ENCODE results near the gene DIP2C. TPM values are rescaled to one million over a fixed set of nuclear protein-coding genes. Genes with fewer than 3 reads are reported as not detected.

Gene DIP2C
- polyA plus RNA-seq, 1 of the 3 experiments (the other 2 are of a cell fraction), result 8.7 TPM

- no peaks in the 10 kb centered on the region for H3K27me3 ChIP-seq (ENCODE audit: insufficient read depth)
- no peak overlapping the region for H2AFZ ChIP-seq (ENCODE audit: low read depth)
- ChIA-PET CTCF (interaction anchor here (1.0 to 1.3 kb wide), 3 partner anchors 12 to 112 kb away, joined by 3 read pairs; no protein-coding TSS in a partner anchor), POLR2A (no interaction called here)
- H4K20me1 ChIP-seq (ENCODE audit: insufficient read depth), result no peaks in the 10 kb centered on the region
- TF ChIP-seq FOXM1 (IDR thresholded peaks at IDR 0.05; ENCODE audit: low read depth) (no peak), EZH2phosphoT487 (IDR thresholded peaks at IDR 0.05; ENCODE audit: borderline replicate concordance, low read depth) (no peak), MEF2A (IDR thresholded peaks at IDR 0.05; ENCODE audit: borderline replicate concordance, low read depth) (no peak), MXI1 (IDR thresholded peaks at IDR 0.05; ENCODE audit: low read depth, low read length) (no peak), RAD21 (IDR thresholded peaks at IDR 0.05; ENCODE audit: low read length) (no peak), TCF12 (IDR thresholded peaks at IDR 0.05) (no peak), RCOR1 (IDR thresholded peaks at IDR 0.05; ENCODE audit: low read length) (no peak), TEAD4 (IDR thresholded peaks at IDR 0.05; ENCODE audit: borderline replicate concordance, insufficient read depth) (no peak), MAX (IDR thresholded peaks at IDR 0.05; ENCODE audit: low read depth) (no peak), SIN3A (IDR thresholded peaks at IDR 0.05; ENCODE audit: borderline replicate concordance, low read depth, low read length) (no peak), RXRA (IDR thresholded peaks at IDR 0.05; ENCODE audit: borderline replicate concordance, low read depth) (no peak), NRF1 (IDR thresholded peaks at IDR 0.05; ENCODE audit: low read depth, low read length) (no peak)
- TF ChIP-seq, protein P1, sequence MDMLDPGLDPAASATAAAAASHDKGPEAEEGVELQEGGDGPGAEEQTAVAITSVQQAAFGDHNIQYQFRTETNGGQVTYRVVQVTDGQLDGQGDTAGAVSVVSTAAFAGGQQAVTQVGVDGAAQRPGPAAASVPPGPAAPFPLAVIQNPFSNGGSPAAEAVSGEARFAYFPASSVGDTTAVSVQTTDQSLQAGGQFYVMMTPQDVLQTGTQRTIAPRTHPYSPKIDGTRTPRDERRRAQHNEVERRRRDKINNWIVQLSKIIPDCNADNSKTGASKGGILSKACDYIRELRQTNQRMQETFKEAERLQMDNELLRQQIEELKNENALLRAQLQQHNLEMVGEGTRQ (IDR thresholded peaks at IDR 0.05; ENCODE audit: borderline replicate concordance, low read depth, low read length), result no peak
- TF ChIP-seq, protein P2, sequence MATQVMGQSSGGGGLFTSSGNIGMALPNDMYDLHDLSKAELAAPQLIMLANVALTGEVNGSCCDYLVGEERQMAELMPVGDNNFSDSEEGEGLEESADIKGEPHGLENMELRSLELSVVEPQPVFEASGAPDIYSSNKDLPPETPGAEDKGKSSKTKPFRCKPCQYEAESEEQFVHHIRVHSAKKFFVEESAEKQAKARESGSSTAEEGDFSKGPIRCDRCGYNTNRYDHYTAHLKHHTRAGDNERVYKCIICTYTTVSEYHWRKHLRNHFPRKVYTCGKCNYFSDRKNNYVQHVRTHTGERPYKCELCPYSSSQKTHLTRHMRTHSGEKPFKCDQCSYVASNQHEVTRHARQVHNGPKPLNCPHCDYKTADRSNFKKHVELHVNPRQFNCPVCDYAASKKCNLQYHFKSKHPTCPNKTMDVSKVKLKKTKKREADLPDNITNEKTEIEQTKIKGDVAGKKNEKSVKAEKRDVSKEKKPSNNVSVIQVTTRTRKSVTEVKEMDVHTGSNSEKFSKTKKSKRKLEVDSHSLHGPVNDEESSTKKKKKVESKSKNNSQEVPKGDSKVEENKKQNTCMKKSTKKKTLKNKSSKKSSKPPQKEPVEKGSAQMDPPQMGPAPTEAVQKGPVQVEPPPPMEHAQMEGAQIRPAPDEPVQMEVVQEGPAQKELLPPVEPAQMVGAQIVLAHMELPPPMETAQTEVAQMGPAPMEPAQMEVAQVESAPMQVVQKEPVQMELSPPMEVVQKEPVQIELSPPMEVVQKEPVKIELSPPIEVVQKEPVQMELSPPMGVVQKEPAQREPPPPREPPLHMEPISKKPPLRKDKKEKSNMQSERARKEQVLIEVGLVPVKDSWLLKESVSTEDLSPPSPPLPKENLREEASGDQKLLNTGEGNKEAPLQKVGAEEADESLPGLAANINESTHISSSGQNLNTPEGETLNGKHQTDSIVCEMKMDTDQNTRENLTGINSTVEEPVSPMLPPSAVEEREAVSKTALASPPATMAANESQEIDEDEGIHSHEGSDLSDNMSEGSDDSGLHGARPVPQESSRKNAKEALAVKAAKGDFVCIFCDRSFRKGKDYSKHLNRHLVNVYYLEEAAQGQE (IDR thresholded peaks at IDR 0.05; ENCODE audit: low read depth, low read length), result no peak
- no peak overlapping the region for H3K27ac ChIP-seq (ENCODE audit: low read depth in 2 of 2, low read length in 1 of 2)
- H3K79me2 ChIP-seq (ENCODE audit: insufficient read depth), result no peaks in the 10 kb centered on the region
- no peak for DNase-seq
- H3K36me3 ChIP-seq (replicated peaks in 1 of 2; ENCODE audit: control insufficient read depth in 1 of 2, insufficient read depth in 2 of 2, low read length in 1 of 2), result peaks cover 7 to 31% of the 10 kb centered on the region in 2 experiments
- no peak overlapping the region for H3K9ac ChIP-seq
- H3K9me2 ChIP-seq, result no peaks in the 10 kb centered on the region
- no peaks in the 10 kb centered on the region for H3K9me3 ChIP-seq
- H3F3A ChIP-seq (replicated peaks; ENCODE audit: insufficient read depth), result peaks cover 4% of the 10 kb centered on the region
- WGBS (ENCODE audit: low lambda C conversion rate), result 95% methylated on average over 16 of the region's 16 CpGs
- no peak overlapping the region for H3K4me2 ChIP-seq
- no peaks in the 10 kb centered on the region for H3K4me1 ChIP-seq (ENCODE audit: control insufficient read depth in 1 of 2, insufficient read depth in 2 of 2, low read depth in 1 of 2, low read length in 1 of 2)
- H3K4me3 ChIP-seq (ENCODE audit: low read depth in 2 of 2, low read length in 1 of 2), result no peak overlapping the region
These were observed 345.9 kb downstream of the DIP2C start for GRCh38 chr10:343231-344220.
